D721Med (cell line): Measurements from ENCODE around the gene GDPD5.

ENCODE experiments used
- DNase-seq: peaks from one replicate; pipeline ENCODE4 v3.0.0; 2011; ENCODE audit warnings: low spot score; ENCODE audit not compliant: insufficient read length
- FAIRE-seq: peaks from 2 replicates; lab custom pipeline; 2011; peaks lifted over from hg19 to GRCh38; lab: Jason Lieb, UNC
- TF ChIP-seq, protein P1 (sequence below): IDR thresholded peaks from 2 replicates; pipeline ENCODE4 v1.5.1; 2012; ENCODE audit warnings: mild to moderate bottlenecking, control low read depth; ENCODE audit not compliant: insufficient read depth; ENCODE audit errors: missing control alignments

GDPD5 gene

DNA sequence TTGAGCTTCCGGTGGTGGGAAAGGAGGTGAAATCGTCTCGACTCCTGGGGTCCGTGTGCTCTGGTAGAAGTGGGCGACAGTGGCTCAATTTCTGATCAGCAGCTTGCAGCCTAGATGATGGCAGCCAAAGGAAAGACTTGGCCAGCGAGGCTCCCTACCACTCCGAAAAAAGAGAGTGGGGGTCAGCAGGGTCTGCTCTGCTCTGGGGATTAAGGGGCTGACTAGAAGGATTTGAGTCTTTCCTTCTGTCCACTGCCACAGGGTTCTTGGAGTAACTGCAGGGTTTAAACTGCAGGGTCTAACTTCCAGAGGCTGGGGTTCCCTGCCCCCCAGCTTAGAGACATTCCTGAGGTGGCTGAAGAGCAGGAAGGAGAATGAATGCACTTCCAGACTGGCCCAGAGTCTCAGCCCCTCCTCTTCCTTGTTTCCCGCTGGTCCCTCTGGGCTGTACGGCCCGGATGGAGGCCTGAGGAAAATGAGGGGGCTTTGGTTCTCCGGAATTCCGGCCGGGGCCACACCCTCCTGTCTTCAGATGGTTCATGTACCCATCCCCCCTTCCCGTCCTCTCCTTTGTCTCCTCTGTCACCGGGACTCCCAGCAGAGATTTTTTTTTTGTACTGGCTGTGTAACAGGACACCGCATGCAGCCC, 37.2 kb upstream of the GDPD5 start:
- FAIRE-seq = no peak
- DNase-seq = no peak
- TF ChIP-seq, protein P1, sequence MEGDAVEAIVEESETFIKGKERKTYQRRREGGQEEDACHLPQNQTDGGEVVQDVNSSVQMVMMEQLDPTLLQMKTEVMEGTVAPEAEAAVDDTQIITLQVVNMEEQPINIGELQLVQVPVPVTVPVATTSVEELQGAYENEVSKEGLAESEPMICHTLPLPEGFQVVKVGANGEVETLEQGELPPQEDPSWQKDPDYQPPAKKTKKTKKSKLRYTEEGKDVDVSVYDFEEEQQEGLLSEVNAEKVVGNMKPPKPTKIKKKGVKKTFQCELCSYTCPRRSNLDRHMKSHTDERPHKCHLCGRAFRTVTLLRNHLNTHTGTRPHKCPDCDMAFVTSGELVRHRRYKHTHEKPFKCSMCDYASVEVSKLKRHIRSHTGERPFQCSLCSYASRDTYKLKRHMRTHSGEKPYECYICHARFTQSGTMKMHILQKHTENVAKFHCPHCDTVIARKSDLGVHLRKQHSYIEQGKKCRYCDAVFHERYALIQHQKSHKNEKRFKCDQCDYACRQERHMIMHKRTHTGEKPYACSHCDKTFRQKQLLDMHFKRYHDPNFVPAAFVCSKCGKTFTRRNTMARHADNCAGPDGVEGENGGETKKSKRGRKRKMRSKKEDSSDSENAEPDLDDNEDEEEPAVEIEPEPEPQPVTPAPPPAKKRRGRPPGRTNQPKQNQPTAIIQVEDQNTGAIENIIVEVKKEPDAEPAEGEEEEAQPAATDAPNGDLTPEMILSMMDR = no peak

DNA sequence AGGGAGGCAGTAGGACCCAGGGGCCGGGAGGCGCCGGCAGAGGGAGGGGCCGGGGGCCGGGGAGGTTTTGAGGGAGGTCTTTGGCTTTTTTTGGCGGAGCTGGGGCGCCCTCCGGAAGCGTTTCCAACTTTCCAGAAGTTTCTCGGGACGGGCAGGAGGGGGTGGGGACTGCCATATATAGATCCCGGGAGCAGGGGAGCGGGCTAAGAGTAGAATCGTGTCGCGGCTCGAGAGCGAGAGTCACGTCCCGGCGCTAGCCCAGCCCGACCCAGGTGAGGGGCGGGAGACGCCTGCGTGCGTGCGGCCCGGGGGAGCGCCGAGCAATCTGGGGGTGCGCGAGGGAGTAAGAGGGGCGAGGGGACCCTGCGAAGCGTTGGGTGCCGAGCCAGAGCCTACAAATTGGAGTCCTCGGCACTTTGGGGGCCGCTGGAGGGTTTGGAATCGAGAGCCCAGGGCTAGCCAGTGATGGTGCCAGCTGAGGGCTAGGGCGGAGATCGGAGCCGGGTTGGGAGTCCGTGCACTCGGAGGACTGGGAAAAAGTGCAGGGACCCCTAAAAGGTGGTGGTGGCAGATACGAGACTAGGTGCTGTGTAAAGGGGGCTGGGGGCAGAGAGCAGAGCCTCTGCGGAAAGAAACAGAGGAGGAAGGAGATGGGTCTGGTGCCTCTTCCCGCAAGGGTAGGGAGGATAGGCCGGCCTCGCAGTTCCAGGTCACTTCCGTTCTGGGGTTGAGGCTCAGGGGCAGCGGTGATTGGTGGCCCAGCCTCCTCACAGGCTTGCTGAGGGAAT, 36.5 kb upstream of the GDPD5 start, which contains the start of gene SERPINH1:
Gene SERPINH1, plus strand, starts transcription at position 206 of the 788 bp plus-strand sequence. CDS start 4,097 bp downstream, outside the sequence.
- TF ChIP-seq, protein P1 = no peak
- no peak for DNase-seq
- FAIRE-seq = no peak

DNA sequence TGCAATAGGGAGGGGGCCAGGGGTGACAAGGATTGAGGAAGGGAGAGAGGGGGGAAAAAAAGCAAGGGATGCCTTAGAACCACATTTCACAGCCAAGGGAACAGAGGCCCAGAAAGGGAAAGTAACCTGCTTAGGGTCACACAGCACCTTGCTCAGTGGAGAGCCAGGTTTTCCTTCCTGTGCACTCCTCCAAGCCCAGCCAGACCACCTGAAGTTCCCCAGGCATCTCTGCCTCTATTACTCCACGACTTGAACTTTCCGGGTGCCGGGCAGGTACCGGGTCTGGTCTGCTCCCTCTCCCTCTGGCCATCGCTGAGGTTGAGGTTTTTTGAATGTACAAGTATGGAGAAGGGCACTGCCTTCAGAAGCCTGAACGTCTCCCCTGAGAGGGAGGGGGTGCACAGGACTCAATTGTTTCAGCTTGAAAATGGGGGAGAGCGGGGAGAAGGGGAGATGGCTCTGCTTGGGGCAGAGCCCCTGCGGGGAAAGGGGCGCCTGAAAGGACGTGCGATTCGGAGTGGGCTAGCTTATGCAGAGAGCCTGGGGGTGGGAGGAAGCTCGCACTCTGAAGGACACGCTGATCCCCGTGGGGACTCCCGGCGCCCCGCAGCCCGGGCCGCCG, 35.8 kb upstream of the GDPD5 start:
- TF ChIP-seq, protein P1 = no peak
- FAIRE-seq (no peak), DNase-seq (no peak)

DNA sequence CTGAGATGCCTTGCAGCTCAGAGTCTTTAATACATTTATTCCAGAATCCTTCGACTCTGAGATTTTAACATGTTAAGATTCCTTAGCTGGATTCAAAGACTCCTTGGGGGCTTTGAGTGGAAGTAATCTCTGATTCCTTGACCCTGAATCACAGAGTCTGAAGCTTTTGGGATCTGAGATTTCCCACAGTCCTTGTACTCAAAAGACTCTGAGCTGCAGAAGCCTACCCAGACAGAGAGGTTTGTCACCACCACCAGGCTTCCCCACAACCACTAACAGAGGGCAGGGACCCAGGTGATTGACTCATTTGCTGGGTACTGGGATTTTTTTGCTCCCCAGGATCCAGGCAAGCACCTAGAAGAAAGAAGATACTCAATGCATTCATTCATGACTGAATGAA, 34.9 kb upstream of the GDPD5 start:
- FAIRE-seq = no peak
- DNase-seq = no peak
- TF ChIP-seq, protein P1 = no peak

DNA sequence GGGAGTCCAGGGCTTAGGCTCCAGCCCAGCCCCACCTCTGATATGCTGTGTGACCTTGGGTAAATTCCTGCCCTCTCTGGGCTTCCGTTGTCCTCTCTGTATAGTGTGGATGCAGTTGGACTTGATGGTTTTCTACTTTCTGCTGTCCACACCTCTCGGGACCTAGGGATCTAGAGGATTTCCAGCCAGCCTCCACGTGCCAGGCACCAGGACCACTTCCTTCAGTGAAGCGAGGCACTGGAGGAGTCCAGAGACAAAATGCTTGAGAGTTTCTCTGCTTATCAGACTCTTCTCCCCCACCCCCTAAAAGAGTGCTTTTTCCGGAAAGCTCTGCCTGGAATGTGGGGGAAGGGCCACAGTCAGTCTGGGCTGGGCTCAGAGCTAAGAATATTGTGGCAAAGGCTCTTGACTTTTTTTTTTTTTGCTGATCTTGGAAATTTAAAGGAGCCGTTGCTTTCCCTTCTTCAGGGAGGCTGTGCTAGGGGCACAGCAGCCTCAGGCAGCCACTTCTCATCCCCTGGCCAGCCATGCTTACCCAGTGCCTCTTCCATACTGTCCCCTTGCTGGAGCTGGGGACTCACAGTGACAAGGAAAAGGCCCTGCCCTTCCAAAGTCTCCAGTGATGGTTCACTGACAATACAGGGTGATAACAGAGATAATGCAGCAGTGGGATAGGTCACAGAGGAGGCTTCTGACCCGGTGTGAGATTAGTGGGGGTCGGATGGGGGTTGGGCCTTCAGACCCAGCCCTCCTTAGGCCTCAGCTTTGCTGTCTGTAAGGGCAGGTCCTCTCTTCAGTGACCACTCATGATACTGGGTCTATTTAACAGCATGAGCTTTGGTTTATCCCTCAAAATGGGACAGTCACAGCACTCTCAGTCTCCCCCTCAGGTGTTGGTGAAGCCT, 33.5 kb upstream of the GDPD5 start:
- DNase-seq (no peak), FAIRE-seq (no peak)
- TF ChIP-seq, protein P1 = no peak

DNA sequence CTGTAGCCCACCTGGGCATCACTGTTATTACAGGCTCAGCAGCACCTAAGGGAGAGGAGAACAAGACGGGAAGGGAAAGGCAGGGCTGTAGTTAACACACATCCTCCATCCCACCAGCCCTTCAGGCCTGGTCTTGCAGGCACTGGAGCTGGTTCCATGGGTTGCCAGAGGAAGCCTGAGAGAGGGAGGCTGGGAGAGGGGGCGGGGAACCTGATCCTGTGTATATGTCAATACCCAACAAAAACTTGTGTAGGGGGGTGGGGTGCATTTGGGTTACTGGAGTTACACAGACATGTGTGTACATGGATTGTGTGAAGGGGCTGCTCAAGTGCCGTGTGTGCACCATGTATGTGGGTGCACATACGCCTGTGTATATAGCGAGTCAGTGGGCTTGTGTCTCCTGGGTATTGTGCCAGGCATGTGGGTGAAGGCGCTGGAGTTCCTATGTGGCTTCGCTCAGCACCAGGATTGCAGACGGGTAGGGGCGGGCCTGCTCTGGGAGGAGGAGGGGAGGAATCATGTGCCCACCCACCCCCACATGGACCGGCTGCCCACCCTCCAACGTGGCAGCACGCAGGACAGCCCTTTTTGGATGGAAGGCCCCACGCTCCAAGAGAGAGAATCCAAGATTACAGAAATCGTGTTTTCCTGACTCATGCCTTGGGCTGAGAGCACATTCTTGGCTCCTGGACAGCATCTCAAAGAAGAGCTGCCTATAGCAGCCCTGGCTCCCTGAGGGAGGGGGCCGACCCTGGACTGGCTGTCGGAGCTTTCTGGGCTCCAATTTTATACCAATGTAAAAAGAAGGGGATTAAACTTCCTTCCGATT, 32.1 kb upstream of the GDPD5 start:
- no peak for FAIRE-seq

More for the DNA sequence above, 32.1 kb upstream of the GDPD5 start:
- DNase-seq = no peak
- TF ChIP-seq, protein P1 = no peak
